A673 (cell line): ENCODE measurements around the gene YTHDC2. TPM values are rescaled to one million over a fixed set of nuclear protein-coding genes. Genes with fewer than 3 reads are reported as not detected.

ENCODE experiments used
- BruUV-seq: library from RNA; stranded (reverse); fragments of 400-500 nt; replicated peaks from 2 replicates; lab custom pipeline; 2021; lab: Mats Ljungman, UMichigan
- CTCF ChIA-PET: fragments of 300-600 bp; sonication (Branson Sonifier 250); formaldehyde crosslinking; loops from one replicate; lab custom pipeline; 2022; ENCODE audit warnings: antibody characterized with exemption; lab: Charles Lee
- POLR2A ChIA-PET: fragments of 300-600 bp; sonication (Branson Sonifier 250); formaldehyde crosslinking; loops from one replicate; lab custom pipeline; 2022; ENCODE audit warnings: antibody characterized with exemption; ENCODE audit not compliant: low non-redundant PET; lab: Charles Lee
- DNase-seq: peaks from one replicate; pipeline ENCODE4 v3.0.0-alpha.2; 2015; ENCODE audit warnings: low spot score
- H3K27ac ChIP-seq: fragments of 200-600 bp; sonication (generic); 2 replicates; pipeline ENCODE4 v1.5.1; 2016; ENCODE audit warnings: mixed run types, low read depth, mild to moderate bottlenecking, mixed read lengths, antibody characterized with exemption, low read length; ENCODE audit not compliant: poor library complexity, severe bottlenecking
- H3K27me3 ChIP-seq: fragments of 200-600 bp; sonication (generic); replicated peaks from 2 replicates; pipeline ENCODE4 v1.6.1; 2017; ENCODE audit warnings: mixed run types, low read depth, mild to moderate bottlenecking, mixed read lengths, antibody characterized with exemption, low read length; ENCODE audit not compliant: insufficient read depth, poor library complexity
- H3K36me3 ChIP-seq: fragments of 200-600 bp; sonication (generic); 2 replicates; pipeline ENCODE4 v1.6.1; 2016; ENCODE audit warnings: mixed run types, mild to moderate bottlenecking, mixed read lengths, antibody characterized with exemption, low read length; ENCODE audit not compliant: insufficient read depth, poor library complexity, severe bottlenecking
- H3K4me1 ChIP-seq: fragments of 200-600 bp; sonication (generic); 2 replicates; pipeline ENCODE4 v1.6.1; 2017; ENCODE audit warnings: mixed run types, mild to moderate bottlenecking, mixed read lengths, antibody characterized with exemption, low read length; ENCODE audit not compliant: insufficient read depth, poor library complexity, severe bottlenecking
- H3K4me3 ChIP-seq: fragments of 200-600 bp; sonication (generic); 2 replicates; pipeline ENCODE4 v1.5.1; 2016; ENCODE audit warnings: low read depth, mixed run types, mild to moderate bottlenecking, mixed read lengths, low read length; ENCODE audit not compliant: poor library complexity, severe bottlenecking
- H3K9me3 ChIP-seq: fragments of 200-600 bp; sonication (generic); 2 replicates; pipeline ENCODE4 v1.6.1; 2016; ENCODE audit warnings: mixed run types, low read depth, mild to moderate bottlenecking, mixed read lengths, antibody characterized with exemption, low read length; ENCODE audit not compliant: poor library complexity, severe bottlenecking
- EZH2 ChIP-seq: fragments of 200-600 bp; sonication (generic); IDR thresholded peaks from 2 replicates; pipeline ENCODE4 v1.6.1; 2017; ENCODE audit warnings: borderline replicate concordance, low read depth, mild to moderate bottlenecking, mixed read lengths, antibody characterized with exemption, low read length; ENCODE audit not compliant: poor library complexity, severe bottlenecking
- intact Hi-C: fragments of 100-400 bp; cut with micrococcal nuclease; formaldehyde crosslinking; loops from one replicate; pipeline ENCODE4 v1.10.0; 2022; ENCODE audit not compliant: unreplicated experiment
- total RNA-seq: library from RNA; stranded (reverse); gene quantifications from 2 replicates; pipeline ENCODE4 v1.2.3, GENCODE V29; 2021
- TF ChIP-seq, protein P1 (sequence below): fragments of 300-800, 200-600 bp; sonication (generic); conservative IDR thresholded peaks from 2 replicates; pipeline ENCODE4 v1.5.1; 2017; ENCODE audit warnings: low read depth, mild to moderate bottlenecking, antibody characterized with exemption, low read length, moderate library complexity, mixed read lengths

The YTHDC2 gene
- total RNA-seq, 1 experiment from 2014 or later = 24.3 TPM

- intact Hi-C loops = no loop called here
- Histone ChIP-seq H3K36me3 (no peaks in the 10 kb centered on the region), H3K4me1 (no peaks in the 10 kb centered on the region), H3K27me3 (no peaks in the 10 kb centered on the region), H3K4me3 (no peak overlapping the region), H3K9me3 (peaks cover 6% of the 10 kb centered on the region), H3K27ac (no peak overlapping the region)
- no TSS peak for BruUV-seq
- no peak for DNase-seq
- CTCF ChIA-PET = no interaction called here
- TF ChIP-seq, protein P1, sequence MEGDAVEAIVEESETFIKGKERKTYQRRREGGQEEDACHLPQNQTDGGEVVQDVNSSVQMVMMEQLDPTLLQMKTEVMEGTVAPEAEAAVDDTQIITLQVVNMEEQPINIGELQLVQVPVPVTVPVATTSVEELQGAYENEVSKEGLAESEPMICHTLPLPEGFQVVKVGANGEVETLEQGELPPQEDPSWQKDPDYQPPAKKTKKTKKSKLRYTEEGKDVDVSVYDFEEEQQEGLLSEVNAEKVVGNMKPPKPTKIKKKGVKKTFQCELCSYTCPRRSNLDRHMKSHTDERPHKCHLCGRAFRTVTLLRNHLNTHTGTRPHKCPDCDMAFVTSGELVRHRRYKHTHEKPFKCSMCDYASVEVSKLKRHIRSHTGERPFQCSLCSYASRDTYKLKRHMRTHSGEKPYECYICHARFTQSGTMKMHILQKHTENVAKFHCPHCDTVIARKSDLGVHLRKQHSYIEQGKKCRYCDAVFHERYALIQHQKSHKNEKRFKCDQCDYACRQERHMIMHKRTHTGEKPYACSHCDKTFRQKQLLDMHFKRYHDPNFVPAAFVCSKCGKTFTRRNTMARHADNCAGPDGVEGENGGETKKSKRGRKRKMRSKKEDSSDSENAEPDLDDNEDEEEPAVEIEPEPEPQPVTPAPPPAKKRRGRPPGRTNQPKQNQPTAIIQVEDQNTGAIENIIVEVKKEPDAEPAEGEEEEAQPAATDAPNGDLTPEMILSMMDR = no peak
- no peak for TF ChIP-seq EZH2
- POLR2A ChIA-PET = no interaction called here
Measured at GRCh38 chr5:113641715-113642114, 128.2 kb downstream of the YTHDC2 start.

Other genes with a start within 250 kb of the YTHDC2 start
- gene TSSK1B, start 78.7 kb upstream of the YTHDC2 start, total RNA-seq = not detected in 2 replicates
- gene MCC, start 25.2 kb upstream of the YTHDC2 start, total RNA-seq = 0.60 and 0.87 TPM in 2 replicates